Panc1 (cell line): ENCODE measurements around the gene LMBRD2. TPM values are rescaled to one million over a fixed set of nuclear protein-coding genes. Genes with fewer than 3 reads are reported as not detected.

Source experiments
- ATAC-seq: fragments of 200-7000 bp; cut with Tn5 transposase; 2 replicates; pipeline ENCODE4 v1.9.1; 2020; ENCODE audit warnings: mild to moderate bottlenecking, moderate library complexity
- BruUV-seq: library from RNA; stranded (reverse); fragments of 400-500 nt; replicated peaks from 2 replicates; lab custom pipeline; 2021; lab: Mats Ljungman, UMichigan
- CTCF ChIA-PET: fragments of 300-600 bp; sonication (Branson Sonifier 250); formaldehyde crosslinking; loops from one replicate; lab custom pipeline; 2022; ENCODE audit warnings: antibody characterized with exemption; lab: Charles Lee
- POLR2A ChIA-PET: fragments of 300-600 bp; sonication (Branson Sonifier 250); formaldehyde crosslinking; loops from one replicate; lab custom pipeline; 2022; ENCODE audit warnings: antibody characterized with exemption; lab: Charles Lee
- DNase-seq: peaks from one replicate; pipeline ENCODE4 v3.0.0-alpha.2; 2010; ENCODE audit warnings: low read depth, low spot score
- H3K27ac ChIP-seq: 2 replicates; pipeline ENCODE4 v1.5.1; 2011; ENCODE audit warnings: mild to moderate bottlenecking, low read length, inconsistent platforms
- H3K27me3 ChIP-seq: fragments of 200-500 bp; sonication (Bioruptor generic); 2 replicates; pipeline ENCODE4 v1.6.0; 2014; ENCODE audit warnings: low read length, inconsistent platforms; ENCODE audit not compliant: control insufficient read depth, insufficient read depth
- H3K36me3 ChIP-seq: fragments of 200-500 bp; sonication (Bioruptor generic); 2 replicates; pipeline ENCODE4 v1.5.1; 2014; ENCODE audit warnings: inconsistent platforms, mild to moderate bottlenecking, low read length, moderate library complexity; ENCODE audit not compliant: control insufficient read depth, insufficient read depth
- H3K4me1 ChIP-seq: 2 replicates; pipeline ENCODE4 v1.5.1; 2011; ENCODE audit warnings: inconsistent platforms, mild to moderate bottlenecking, low read length, moderate library complexity; ENCODE audit not compliant: control insufficient read depth, insufficient read depth
- H3K4me3 ChIP-seq, 2 experiments: 2 replicates each; pipeline ENCODE4 v1.5.1; 2011 to 2012; ENCODE audit warnings: low read depth in 2 of 2, low read length in 2 of 2, mild to moderate bottlenecking in 2 of 2, inconsistent platforms in 1 of 2, moderate library complexity in 1 of 2
- H3K9me3 ChIP-seq: fragments of 200-500 bp; sonication (Bioruptor generic); 2 replicates; pipeline ENCODE4 v1.5.1; 2014; ENCODE audit warnings: low read depth, mild to moderate bottlenecking, inconsistent platforms, low read length, moderate library complexity; ENCODE audit not compliant: control insufficient read depth, insufficient read depth
- CTCF ChIP-seq: fragments of 450-650 bp; IDR thresholded peaks from 2 replicates; pipeline ENCODE4 v1.5.1; 2017; ENCODE audit warnings: mild to moderate bottlenecking
- POLR2AphosphoS5 ChIP-seq: IDR thresholded peaks from 2 replicates; pipeline ENCODE4 v1.6.1; 2012; ENCODE audit warnings: mild to moderate bottlenecking, low read depth, low read length, moderate library complexity
- SIN3A ChIP-seq: IDR thresholded peaks from 2 replicates; pipeline ENCODE4 v1.6.1; 2012; ENCODE audit warnings: low read depth, mild to moderate bottlenecking, low read length, moderate library complexity, borderline replicate concordance; ENCODE audit not compliant: insufficient read depth
- TCF7L2 ChIP-seq: IDR thresholded peaks from 2 replicates; pipeline ENCODE4 v1.6.1; 2011; ENCODE audit warnings: mild to moderate bottlenecking, low read depth, low read length, inconsistent platforms
- in situ Hi-C: cut with HindIII; loops from 2 replicates; pipeline ENCODE4 v1.10.0; 2016; ENCODE audit warnings: low sequenced_read_pairs, low pct_unique_long_range_greater_than_20kb
- intact Hi-C: fragments of 100-400 bp; cut with micrococcal nuclease; formaldehyde crosslinking; loops from one replicate; pipeline ENCODE4 v1.10.0; 2022; ENCODE audit not compliant: unreplicated experiment
- total RNA-seq: library from RNA; stranded (reverse); gene quantifications from one replicate; pipeline ENCODE4 v1.2.1, GENCODE V29; 2021; ENCODE audit not compliant: unreplicated experiment
- TF ChIP-seq, protein P1 (sequence below), 2 experiments: IDR thresholded peaks; 2 replicates each; pipeline ENCODE4 v1.6.1; 2011 to 2012; ENCODE audit warnings: low read depth in 2 of 2, control low read depth in 1 of 2, low read length in 1 of 2, mild to moderate bottlenecking in 1 of 2, moderate library complexity in 1 of 2; ENCODE audit not compliant: insufficient read depth in 1 of 2

The LMBRD2 gene
- total RNA-seq, 1 experiment from 2014 or later = 7.1 TPM

DNA sequence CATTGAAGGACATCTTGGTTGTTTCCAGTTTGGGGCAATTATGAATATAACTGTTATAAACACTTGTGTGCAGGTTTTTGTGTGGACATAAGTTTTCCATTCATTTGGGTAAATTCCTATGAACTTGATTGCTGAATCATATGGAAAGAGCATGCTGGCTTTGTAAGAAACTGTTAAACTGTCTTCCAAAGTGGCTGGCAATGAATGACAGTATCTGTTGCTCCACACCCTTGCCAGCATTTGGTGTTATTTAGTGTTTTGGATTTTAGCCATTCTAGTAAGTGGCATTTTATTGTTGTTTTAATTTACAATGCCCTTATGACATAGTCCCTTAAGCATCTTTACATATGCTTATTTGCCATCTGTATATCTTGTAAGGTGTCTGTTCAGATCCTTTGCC, 55.2 kb downstream of the LMBRD2 start:
- ATAC-seq (no peak), DNase-seq (no peak)
- Histone ChIP-seq H3K27ac (no peak overlapping the region), H3K27me3 (0 out of 2 replicates have a peak, but pooled peaks cover 2% of the 10 kb centered on the region), H3K4me1 (no peaks in the 10 kb centered on the region), H3K4me3 (no peak overlapping the region), H3K36me3 (no peaks in the 10 kb centered on the region), H3K9me3 (no peaks in the 10 kb centered on the region)
- intact Hi-C loops = no loop called here
- in situ Hi-C loops = no loop called here
- TF ChIP-seq, protein P1, sequence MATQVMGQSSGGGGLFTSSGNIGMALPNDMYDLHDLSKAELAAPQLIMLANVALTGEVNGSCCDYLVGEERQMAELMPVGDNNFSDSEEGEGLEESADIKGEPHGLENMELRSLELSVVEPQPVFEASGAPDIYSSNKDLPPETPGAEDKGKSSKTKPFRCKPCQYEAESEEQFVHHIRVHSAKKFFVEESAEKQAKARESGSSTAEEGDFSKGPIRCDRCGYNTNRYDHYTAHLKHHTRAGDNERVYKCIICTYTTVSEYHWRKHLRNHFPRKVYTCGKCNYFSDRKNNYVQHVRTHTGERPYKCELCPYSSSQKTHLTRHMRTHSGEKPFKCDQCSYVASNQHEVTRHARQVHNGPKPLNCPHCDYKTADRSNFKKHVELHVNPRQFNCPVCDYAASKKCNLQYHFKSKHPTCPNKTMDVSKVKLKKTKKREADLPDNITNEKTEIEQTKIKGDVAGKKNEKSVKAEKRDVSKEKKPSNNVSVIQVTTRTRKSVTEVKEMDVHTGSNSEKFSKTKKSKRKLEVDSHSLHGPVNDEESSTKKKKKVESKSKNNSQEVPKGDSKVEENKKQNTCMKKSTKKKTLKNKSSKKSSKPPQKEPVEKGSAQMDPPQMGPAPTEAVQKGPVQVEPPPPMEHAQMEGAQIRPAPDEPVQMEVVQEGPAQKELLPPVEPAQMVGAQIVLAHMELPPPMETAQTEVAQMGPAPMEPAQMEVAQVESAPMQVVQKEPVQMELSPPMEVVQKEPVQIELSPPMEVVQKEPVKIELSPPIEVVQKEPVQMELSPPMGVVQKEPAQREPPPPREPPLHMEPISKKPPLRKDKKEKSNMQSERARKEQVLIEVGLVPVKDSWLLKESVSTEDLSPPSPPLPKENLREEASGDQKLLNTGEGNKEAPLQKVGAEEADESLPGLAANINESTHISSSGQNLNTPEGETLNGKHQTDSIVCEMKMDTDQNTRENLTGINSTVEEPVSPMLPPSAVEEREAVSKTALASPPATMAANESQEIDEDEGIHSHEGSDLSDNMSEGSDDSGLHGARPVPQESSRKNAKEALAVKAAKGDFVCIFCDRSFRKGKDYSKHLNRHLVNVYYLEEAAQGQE (IDR thresholded peaks at IDR 0.05; ENCODE audit: insufficient read depth in 1 of 2, low read depth in 2 of 2, low read length in 1 of 2) = no peak
- no peak for TF ChIP-seq TCF7L2
- TF ChIP-seq CTCF = no peak
- no peak for TF ChIP-seq SIN3A
- no peak for TF ChIP-seq POLR2AphosphoS5
- ChIA-PET CTCF (no interaction called here), POLR2A (no interaction called here)
- BruUV-seq = no TSS peak

- Histone ChIP-seq H3K27ac (no peak overlapping the region), H3K36me3 (no peaks in the 10 kb centered on the region), H3K4me1 (no peaks in the 10 kb centered on the region), H3K27me3 (0 out of 2 replicates have a peak, but pooled peaks cover 2% of the 10 kb centered on the region), H3K4me3 (no peak overlapping the region), H3K9me3 (no peaks in the 10 kb centered on the region)
- DNase-seq (no peak), ATAC-seq (no peak)
- peak; percentile 55 for TF ChIP-seq CTCF
- no peak for TF ChIP-seq TCF7L2
- in situ Hi-C loops (no loop called here), intact Hi-C loops (no loop called here)
- ChIA-PET CTCF (interaction anchor here (1.6 kb wide), 1 partner anchor 11 kb away, joined by 7 read pairs; no protein-coding TSS in a partner anchor), POLR2A (interaction anchor here (0.7 kb wide), 1 partner anchor 526 kb away, joined by 4 read pairs; no protein-coding TSS in a partner anchor)
- BruUV-seq = no TSS peak
These were observed 61.7 kb downstream of the LMBRD2 start for GRCh38 chr5:36089989-36090388.
